Natural killer cell (primary cell): ENCODE measurements around the gene HYOU1. TPM values are rescaled to one million over a fixed set of nuclear protein-coding genes. Genes with fewer than 3 reads are reported as not detected.
A peak's percentile ranks its signal among the peaks of the same experiment; 100 is the strongest.

Source experiments
- ATAC-seq, 3 donors: fragments of 150-1000 bp in 2 of 3; fragments of 200-7000 bp in 1 of 3; cut with Tn5 transposase; 1 replicate in 1 of 3; 2 replicates in 2 of 3; pipeline ENCODE4 v1.10.0; 2021; ENCODE audit warnings: mild to moderate bottlenecking in 2 of 3, moderate library complexity in 2 of 3
- DNase-seq, 2 donors: peaks; one replicate each; pipeline versions ENCODE4 v3.0.0 to v3.0.0-alpha.2; 2013 to 2021; ENCODE audit warnings: mixed read lengths in 1 of 2
- H3K27ac ChIP-seq: one replicate; pipeline ENCODE4 v1.5.1; 2013; ENCODE audit warnings: mild to moderate bottlenecking, low read length
- H3K27me3 ChIP-seq: one replicate; pipeline ENCODE4 v1.6.1; 2013; ENCODE audit warnings: low read length; ENCODE audit not compliant: control insufficient read depth, insufficient read depth
- H3K36me3 ChIP-seq: one replicate; pipeline ENCODE4 v1.6.1; 2013; ENCODE audit warnings: low read length; ENCODE audit not compliant: control insufficient read depth, insufficient read depth
- H3K4me1 ChIP-seq: one replicate; pipeline ENCODE4 v1.6.1; 2013; ENCODE audit warnings: low read length; ENCODE audit not compliant: control insufficient read depth, insufficient read depth
- H3K4me3 ChIP-seq: one replicate; pipeline ENCODE4 v1.5.1; 2013; ENCODE audit warnings: low read length
- H3K9me3 ChIP-seq: one replicate; pipeline ENCODE4 v1.6.1; 2013; ENCODE audit warnings: low read length; ENCODE audit not compliant: control insufficient read depth, insufficient read depth
- H3K27ac Mint-ChIP-seq, 2 donors: one replicate each; pipeline ENCODE4 v1.8.0; 2022; ENCODE audit warnings: mild to moderate bottlenecking in 2 of 2, mixed read lengths in 2 of 2, moderate library complexity in 1 of 2
- H3K27me3 Mint-ChIP-seq, 2 donors: one replicate each; pipeline ENCODE4 v1.8.0; 2022; ENCODE audit warnings: low read depth in 2 of 2, mixed read lengths in 2 of 2
- H3K36me3 Mint-ChIP-seq: one replicate; pipeline ENCODE4 v1.8.0; 2022; ENCODE audit warnings: mixed read lengths
- H3K4me1 Mint-ChIP-seq, 2 donors: one replicate each; pipeline ENCODE4 v1.8.0; 2022; ENCODE audit warnings: mixed read lengths in 2 of 2
- H3K4me3 Mint-ChIP-seq: one replicate; pipeline ENCODE4 v1.8.0; 2022; ENCODE audit warnings: mild to moderate bottlenecking, moderate library complexity, mixed read lengths
- H3K9me3 Mint-ChIP-seq, 2 donors: one replicate each; pipeline ENCODE4 v1.8.0; 2022; ENCODE audit warnings: mixed read lengths in 2 of 2
- WGBS: methylation state at CpG from one replicate; pipeline ENCODE4 v1.1.7; 2013; ENCODE audit warnings: missing lambda C conversion rate; ENCODE audit not compliant: insufficient coverage; 5-methylcytosine and 5-hydroxymethylcytosine counted together
- intact Hi-C: fragments of 100-400 bp; cut with micrococcal nuclease; formaldehyde crosslinking; loops from one replicate; pipeline ENCODE4 v1.14.2; 2022
- total RNA-seq, 4 donors: library from RNA; stranded (reverse); fragments of 120-200 nt in 1 of 4; gene quantifications; one replicate each; pipeline versions ENCODE4 v1.2.3 to v1.2.4, GENCODE V29; 2013 to 2022
- TF ChIP-seq, protein P1 (sequence below): fragments of 200-600 bp; IDR thresholded peaks from one replicate; pipeline ENCODE4 v1.8.0; 2022; ENCODE audit warnings: antibody characterized with exemption

The HYOU1 gene
- total RNA-seq, 3 donors from 2014 or later (not counting 1 experiment from before 2014, with no cell fraction given) = 114 to 146 (median 123) TPM

DNA sequence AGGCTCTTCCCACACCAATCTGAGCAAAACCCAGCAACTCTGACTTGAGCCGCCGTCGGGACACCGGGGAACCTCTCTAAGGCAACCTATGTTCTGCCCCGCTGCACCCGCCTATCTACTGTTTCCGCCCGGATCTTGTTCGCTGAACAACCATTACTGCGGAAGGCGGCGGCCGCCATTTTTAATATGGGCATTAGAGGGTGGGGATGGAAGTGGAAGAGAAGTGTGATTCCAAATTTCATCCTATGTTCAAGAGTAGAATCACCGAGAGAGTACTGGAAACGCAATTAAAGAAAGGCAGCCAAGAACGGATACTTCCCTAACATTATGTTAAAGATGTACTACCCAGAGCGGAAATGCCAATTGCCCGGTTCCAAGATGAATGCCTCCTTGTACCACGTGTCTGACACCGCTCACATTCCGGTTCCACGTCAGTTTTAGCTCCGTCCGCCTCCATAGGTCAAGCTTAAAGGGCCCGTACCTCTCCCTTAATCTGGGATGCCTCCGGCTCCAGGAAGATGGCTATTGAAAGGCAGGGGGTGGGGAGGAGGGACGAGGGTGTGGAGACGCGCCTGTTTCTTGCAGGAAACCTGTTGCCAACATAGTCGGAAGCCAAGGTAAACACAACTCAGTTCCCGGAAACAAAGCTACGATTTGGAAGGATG lies 44.9 kb upstream of the HYOU1 start, which contains the start of gene DPAGT1:
DPAGT1 (minus strand) TSS at position 95 of the 665 bp plus-strand sequence. CDS start 198 bp downstream, outside the sequence.
- peak within 1 kb of the TSS; percentile 96 for H3K4me3 Mint-ChIP-seq
- peaks cover 29 to 38% of the 10 kb centered on the region in 2 donors for H3K4me1 Mint-ChIP-seq
- H3K4me1 ChIP-seq = peaks cover 34% of the 10 kb centered on the region

DNA sequence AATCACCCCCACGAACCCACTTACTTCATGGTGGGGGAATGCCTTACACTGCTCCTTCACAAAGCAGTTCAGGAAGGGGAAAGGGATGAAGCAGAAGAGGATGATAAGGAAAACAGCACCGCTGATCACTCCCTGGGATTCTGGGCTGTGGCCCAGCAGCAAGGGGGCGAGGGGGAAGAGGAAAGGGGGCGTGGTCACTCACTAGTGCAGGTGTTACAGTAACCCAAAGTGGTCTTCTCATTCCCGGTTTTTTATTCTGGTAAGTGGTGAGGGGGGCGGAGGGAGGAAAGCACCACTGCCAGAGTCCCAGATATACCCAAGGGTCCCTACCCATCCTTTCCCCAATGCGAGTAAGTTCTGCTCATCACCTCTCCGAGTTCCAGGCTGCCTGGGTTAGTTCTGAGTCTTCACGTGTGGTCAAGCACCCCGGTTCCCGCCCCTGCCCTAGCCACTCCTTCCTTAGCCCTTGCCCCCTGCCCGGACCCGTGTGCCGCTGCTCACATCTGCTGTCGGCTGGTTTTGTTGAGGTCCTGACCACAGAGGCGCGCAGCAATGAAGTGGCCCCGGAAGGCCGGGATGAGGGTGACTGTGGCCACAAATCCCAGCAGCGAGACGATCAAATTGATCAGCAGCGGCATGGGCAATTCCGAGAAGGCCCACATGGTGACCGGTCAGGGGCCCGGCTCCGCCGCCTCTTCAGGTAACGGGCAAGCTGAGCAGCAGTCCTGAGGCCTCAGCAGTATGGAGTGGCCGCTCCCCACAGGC lies 44.2 kb upstream of the HYOU1 start:
- Mint-ChIP-seq H3K9me3 (no peaks in the 10 kb centered on the region), H3K27me3 (no peaks in the 10 kb centered on the region), H3K4me3 (peak overlapping the region; percentile 96), H3K36me3 (peaks cover 7% of the 10 kb centered on the region), H3K27ac (peak overlapping the region; percentile 94 to 98), H3K4me1 (peaks cover 27 to 31% of the 10 kb centered on the region in 2 donors)
- no peak for DNase-seq
- Histone ChIP-seq H3K4me3 (peak overlapping the region; percentile 69), H3K27ac (peak overlapping the region; percentile 77), H3K4me1 (peaks cover 27% of the 10 kb centered on the region), H3K27me3 (no peaks in the 10 kb centered on the region), H3K36me3 (peaks cover 17% of the 10 kb centered on the region), H3K9me3 (no peaks in the 10 kb centered on the region)
- WGBS = under 1% methylated on average over 26 of the region's 29 CpGs
- intact Hi-C loops = loop anchor here (1.0 to 5.0 kb wide), 3 partner anchors 16 to 84 kb away; partner anchors contain the start of genes HMBS, RPS25, TRAPPC4 and VPS11
- peak; percentile 7 to 27 (median 22) for ATAC-seq
- TF ChIP-seq, protein P1, sequence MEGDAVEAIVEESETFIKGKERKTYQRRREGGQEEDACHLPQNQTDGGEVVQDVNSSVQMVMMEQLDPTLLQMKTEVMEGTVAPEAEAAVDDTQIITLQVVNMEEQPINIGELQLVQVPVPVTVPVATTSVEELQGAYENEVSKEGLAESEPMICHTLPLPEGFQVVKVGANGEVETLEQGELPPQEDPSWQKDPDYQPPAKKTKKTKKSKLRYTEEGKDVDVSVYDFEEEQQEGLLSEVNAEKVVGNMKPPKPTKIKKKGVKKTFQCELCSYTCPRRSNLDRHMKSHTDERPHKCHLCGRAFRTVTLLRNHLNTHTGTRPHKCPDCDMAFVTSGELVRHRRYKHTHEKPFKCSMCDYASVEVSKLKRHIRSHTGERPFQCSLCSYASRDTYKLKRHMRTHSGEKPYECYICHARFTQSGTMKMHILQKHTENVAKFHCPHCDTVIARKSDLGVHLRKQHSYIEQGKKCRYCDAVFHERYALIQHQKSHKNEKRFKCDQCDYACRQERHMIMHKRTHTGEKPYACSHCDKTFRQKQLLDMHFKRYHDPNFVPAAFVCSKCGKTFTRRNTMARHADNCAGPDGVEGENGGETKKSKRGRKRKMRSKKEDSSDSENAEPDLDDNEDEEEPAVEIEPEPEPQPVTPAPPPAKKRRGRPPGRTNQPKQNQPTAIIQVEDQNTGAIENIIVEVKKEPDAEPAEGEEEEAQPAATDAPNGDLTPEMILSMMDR = no peak

More for the DNA sequence above, 44.9 kb upstream of the HYOU1 start, which contains the start of gene DPAGT1:
- Histone ChIP-seq H3K27me3 (no peaks in the 10 kb centered on the region), H3K9me3 (no peaks in the 10 kb centered on the region), H3K36me3 (peaks cover 14% of the 10 kb centered on the region), H3K27ac (peak within 1 kb of the TSS; percentile 77), H3K4me3 (peak within 1 kb of the TSS; percentile 69)
- Mint-ChIP-seq H3K27ac (peak within 1 kb of the TSS; percentile 94 to 98), H3K27me3 (no peaks in the 10 kb centered on the region), H3K36me3 (peaks cover 1% of the 10 kb centered on the region), H3K9me3 (no peaks in the 10 kb centered on the region)
- TF ChIP-seq, protein P1 = no peak
- WGBS = under 1% methylated on average over 32 of the region's 32 CpGs
- DNase-seq (peak; percentile 78 to 92), ATAC-seq (peak; percentile 88 to 94 (median 90))
- intact Hi-C loops = loop anchor here (1.0 to 5.0 kb wide), 5 partner anchors 8 to 85 kb away; partner anchors contain the start of genes HINFP, HMBS, RPS25 and TRAPPC4

- H3K4me3 Mint-ChIP-seq = peak overlapping the region; percentile 96
Observed at GRCh38 chr11:119100246-119100970, 43.4 kb upstream of the HYOU1 start.

More at GRCh38 chr11:119100246-119100970, 43.4 kb upstream of the HYOU1 start:
- Mint-ChIP-seq H3K36me3 (peaks cover 7% of the 10 kb centered on the region), H3K27me3 (no peaks in the 10 kb centered on the region), H3K4me1 (peaks cover 32 to 34% of the 10 kb centered on the region in 2 donors), H3K9me3 (no peaks in the 10 kb centered on the region), H3K27ac (peak overlapping the region; percentile 61 to 94)
- DNase-seq = peak in 1 of 2 donors; percentile 33
- no peak overlapping the region for H3K27ac ChIP-seq
- H3K27me3 ChIP-seq = no peaks in the 10 kb centered on the region
- peaks cover 30% of the 10 kb centered on the region for H3K4me1 ChIP-seq
- no peak overlapping the region for H3K4me3 ChIP-seq
- intact Hi-C loops = loop anchor here (2.0 to 5.0 kb wide), 2 partner anchors 16 to 83 kb away; partner anchors contain the start of genes HMBS, RPS25 and TRAPPC4
- no peak for ATAC-seq
- TF ChIP-seq, protein P1 = no peak
- H3K9me3 ChIP-seq = no peaks in the 10 kb centered on the region
- H3K36me3 ChIP-seq = peaks cover 17% of the 10 kb centered on the region
- 67% methylated on average over 11 of the region's 11 CpGs for WGBS
